ENCODE results near the gene POGLUT2. TPM values are rescaled to one million over a fixed set of nuclear protein-coding genes. Genes with fewer than 3 reads are reported as not detected.

The POGLUT2 gene
- total RNA-seq, 2 experiments from 2014 or later, result not detected

DNA sequence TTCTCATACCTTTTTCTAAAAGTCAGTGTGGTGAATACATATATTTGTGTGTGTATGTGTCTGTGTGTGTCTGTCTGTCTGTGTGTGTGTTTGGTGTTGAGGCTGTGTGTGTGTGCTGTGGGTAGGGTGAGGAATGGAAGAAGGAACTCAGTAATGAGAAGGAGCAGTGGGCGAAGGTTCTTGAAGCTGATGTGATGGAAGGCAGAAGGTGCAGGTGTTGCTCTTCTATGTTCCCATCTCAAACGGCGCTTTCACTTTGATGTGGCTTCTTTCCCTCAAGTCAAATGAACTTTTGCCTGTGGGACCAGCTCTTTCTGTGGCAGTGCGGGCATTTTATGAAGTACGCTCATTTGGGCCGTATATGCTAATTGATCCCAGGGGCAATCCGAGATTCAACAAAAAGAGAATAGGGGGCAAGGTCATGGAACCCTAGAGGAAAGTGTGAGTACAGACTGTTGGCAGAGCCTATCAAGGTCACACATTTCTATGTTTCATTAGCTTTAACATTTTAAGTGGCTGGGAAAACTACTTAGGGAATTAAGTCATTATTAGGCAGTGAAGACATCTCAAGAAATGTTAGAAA is 15.3 kb upstream of the POGLUT2 start:
- CTCF ChIA-PET, result no interaction called here
- intact Hi-C loops (cut with DNase I, micrococcal nuclease), result no loop called here
- no peak overlapping the region for H3K4me3 ChIP-seq (ENCODE audit: low read length)
- DNase-seq, result no peak
- Mint-ChIP-seq H3K4me3 (no peak overlapping the region), H3K27me3 (no peaks in the 10 kb centered on the region), H3K27ac (no peak overlapping the region), H3K36me3 (ENCODE audit: low read depth) (peaks cover 50% of the 10 kb centered on the region), H3K9me3 (no peaks in the 10 kb centered on the region), H3K4me1 (ENCODE audit: low read depth) (peaks cover 16% of the 10 kb centered on the region)
- H3K4me1 ChIP-seq (ENCODE audit: insufficient read depth, low read length), result no peaks in the 10 kb centered on the region
- POLR2A ChIA-PET, result interaction anchor here (1.1 kb wide), 2 partner anchors 14 to 40 kb away, joined by 3 read pairs; partner anchors contain the start of gene TEX30
- peaks cover 6% of the 10 kb centered on the region for H3K36me3 ChIP-seq (ENCODE audit: insufficient read depth, low read length)
- no peak overlapping the region for H3K27ac ChIP-seq (ENCODE audit: low read depth in 1 of 2, low read length in 2 of 2)
- H3K9me3 ChIP-seq (ENCODE audit: control insufficient read depth in 1 of 2, insufficient read depth in 1 of 2, low read length in 2 of 2), result peaks cover 0 to 3% of the 10 kb centered on the region in 2 experiments
- ATAC-seq (ENCODE audit: poor library complexity), result no peak
- H3K27me3 ChIP-seq (ENCODE audit: control insufficient read depth in 1 of 2, insufficient read depth in 2 of 2, low read length in 2 of 2), result no peaks in the 10 kb centered on the region
- TF ChIP-seq, protein P1, sequence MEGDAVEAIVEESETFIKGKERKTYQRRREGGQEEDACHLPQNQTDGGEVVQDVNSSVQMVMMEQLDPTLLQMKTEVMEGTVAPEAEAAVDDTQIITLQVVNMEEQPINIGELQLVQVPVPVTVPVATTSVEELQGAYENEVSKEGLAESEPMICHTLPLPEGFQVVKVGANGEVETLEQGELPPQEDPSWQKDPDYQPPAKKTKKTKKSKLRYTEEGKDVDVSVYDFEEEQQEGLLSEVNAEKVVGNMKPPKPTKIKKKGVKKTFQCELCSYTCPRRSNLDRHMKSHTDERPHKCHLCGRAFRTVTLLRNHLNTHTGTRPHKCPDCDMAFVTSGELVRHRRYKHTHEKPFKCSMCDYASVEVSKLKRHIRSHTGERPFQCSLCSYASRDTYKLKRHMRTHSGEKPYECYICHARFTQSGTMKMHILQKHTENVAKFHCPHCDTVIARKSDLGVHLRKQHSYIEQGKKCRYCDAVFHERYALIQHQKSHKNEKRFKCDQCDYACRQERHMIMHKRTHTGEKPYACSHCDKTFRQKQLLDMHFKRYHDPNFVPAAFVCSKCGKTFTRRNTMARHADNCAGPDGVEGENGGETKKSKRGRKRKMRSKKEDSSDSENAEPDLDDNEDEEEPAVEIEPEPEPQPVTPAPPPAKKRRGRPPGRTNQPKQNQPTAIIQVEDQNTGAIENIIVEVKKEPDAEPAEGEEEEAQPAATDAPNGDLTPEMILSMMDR (IDR thresholded peaks at IDR 0.05), result no peak

DNA sequence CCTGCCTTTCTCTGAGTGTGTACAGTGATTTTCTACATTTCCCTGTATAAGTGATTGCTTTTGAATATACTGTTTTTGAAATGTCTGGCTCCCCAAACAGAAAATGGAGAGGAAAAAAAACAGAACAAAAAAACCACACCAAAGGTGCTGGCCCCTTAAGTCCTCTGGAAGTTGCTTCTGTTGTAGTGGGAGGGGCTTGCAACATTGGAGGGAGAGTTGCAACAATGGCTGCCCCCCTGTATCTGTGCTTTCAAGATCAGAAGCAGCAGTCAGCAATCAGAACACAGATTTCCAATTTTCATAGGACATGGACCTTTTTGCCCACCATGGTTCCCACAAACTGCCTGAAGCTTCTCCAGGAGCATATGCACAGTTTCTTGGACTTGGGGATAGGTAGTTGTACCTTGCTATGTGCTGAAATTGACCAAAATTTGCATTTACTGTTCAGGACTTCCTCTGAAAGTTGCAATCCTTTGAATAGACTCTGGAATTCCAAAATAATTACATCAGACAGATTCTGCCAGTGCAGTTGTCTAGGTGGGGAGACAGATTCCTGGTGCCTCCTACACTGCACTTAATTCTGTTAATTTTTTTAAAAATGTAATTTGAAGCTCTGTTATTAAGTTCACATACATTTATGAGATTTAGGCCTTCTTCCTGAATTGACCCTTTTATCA is 14.0 kb upstream of the POGLUT2 start:
- no peaks in the 10 kb centered on the region for H3K4me1 ChIP-seq (ENCODE audit: insufficient read depth, low read length)
- TF ChIP-seq, protein P1 (IDR thresholded peaks at IDR 0.05), result no peak
- Mint-ChIP-seq H3K4me1 (ENCODE audit: low read depth) (peaks cover 16% of the 10 kb centered on the region), H3K36me3 (ENCODE audit: low read depth) (peaks cover 45% of the 10 kb centered on the region), H3K4me3 (no peak overlapping the region), H3K9me3 (no peaks in the 10 kb centered on the region), H3K27me3 (no peaks in the 10 kb centered on the region), H3K27ac (no peak overlapping the region)
- POLR2A ChIA-PET, result interaction anchor here (1.1 kb wide), 1 partner anchor 12 kb away, joined by 3 read pairs; no protein-coding TSS in a partner anchor
- CTCF ChIA-PET, result no interaction called here
- H3K9me3 ChIP-seq (ENCODE audit: control insufficient read depth in 1 of 2, insufficient read depth in 1 of 2, low read length in 2 of 2), result peaks cover 0 to 3% of the 10 kb centered on the region in 2 experiments
- no peak overlapping the region for H3K27ac ChIP-seq (ENCODE audit: low read depth in 1 of 2, low read length in 2 of 2)
- H3K4me3 ChIP-seq (ENCODE audit: low read length), result no peak overlapping the region
- ATAC-seq (ENCODE audit: poor library complexity) (no peak), DNase-seq (no peak)
- H3K27me3 ChIP-seq (ENCODE audit: control insufficient read depth in 1 of 2, insufficient read depth in 2 of 2, low read length in 2 of 2), result no peaks in the 10 kb centered on the region
- intact Hi-C loops (cut with DNase I, micrococcal nuclease), result no loop called here
- H3K36me3 ChIP-seq (ENCODE audit: insufficient read depth, low read length), result peaks cover 6% of the 10 kb centered on the region

DNA sequence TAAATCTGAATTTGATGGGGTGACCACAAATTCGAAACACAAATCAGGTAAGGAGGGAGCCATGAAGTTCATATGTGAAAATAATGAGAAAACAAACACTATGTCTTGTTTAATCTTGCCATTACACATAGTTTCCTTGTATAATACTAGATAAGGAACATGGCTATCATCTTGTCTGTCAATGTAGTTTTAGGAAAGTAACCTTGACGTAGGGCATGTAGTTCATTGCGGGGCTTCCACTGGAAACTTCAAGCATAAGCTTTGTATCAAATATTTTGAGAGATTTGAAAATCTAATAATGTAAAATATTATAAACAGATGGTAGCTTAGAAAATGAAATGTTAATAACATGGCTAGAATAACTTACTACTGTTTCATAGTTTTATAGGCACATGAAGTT is 8.9 kb upstream of the POGLUT2 start:
- peaks cover 11% of the 10 kb centered on the region for H3K4me1 Mint-ChIP-seq (ENCODE audit: low read depth)
- no peaks in the 10 kb centered on the region for H3K9me3 Mint-ChIP-seq
- Histone ChIP-seq H3K27ac (ENCODE audit: low read depth in 1 of 2, low read length in 2 of 2) (no peak overlapping the region), H3K27me3 (ENCODE audit: control insufficient read depth in 1 of 2, insufficient read depth in 2 of 2, low read length in 2 of 2) (no peaks in the 10 kb centered on the region), H3K4me3 (ENCODE audit: low read length) (no peak overlapping the region), H3K9me3 (ENCODE audit: control insufficient read depth in 1 of 2, insufficient read depth in 1 of 2, low read length in 2 of 2) (peaks cover 0 to 3% of the 10 kb centered on the region in 2 experiments), H3K4me1 (ENCODE audit: insufficient read depth, low read length) (no peaks in the 10 kb centered on the region), H3K36me3 (ENCODE audit: insufficient read depth, low read length) (no peaks in the 10 kb centered on the region)
- H3K27ac Mint-ChIP-seq, result no peak overlapping the region
- no peaks in the 10 kb centered on the region for H3K27me3 Mint-ChIP-seq
- intact Hi-C loops (cut with DNase I, micrococcal nuclease), result no loop called here
- DNase-seq (no peak), ATAC-seq (ENCODE audit: poor library complexity) (no peak)
- CTCF ChIA-PET, result no interaction called here
- peaks cover 27% of the 10 kb centered on the region for H3K36me3 Mint-ChIP-seq (ENCODE audit: low read depth)
- no peak overlapping the region for H3K4me3 Mint-ChIP-seq
- TF ChIP-seq, protein P1 (IDR thresholded peaks at IDR 0.05), result no peak
- POLR2A ChIA-PET, result no interaction called here
